GM19351 (cell line): ENCODE data around the gene ANXA10.
A peak's percentile ranks its signal among the peaks of the same experiment; 100 is the strongest.
"Not testable (repeated sequence)": the region's sequence is repeated elsewhere in the genome, so short reads cannot be mapped to it uniquely, and the experiment has no call there.

ENCODE experiments used
- ATAC-seq: cut with Tn5 transposase; IDR thresholded peaks from one replicate; pipeline ENCODE4 v1.9.1; 2021; ENCODE audit warnings: mild to moderate bottlenecking, moderate library complexity; ENCODE audit not compliant: unreplicated experiment

ANXA10 gene

DNA sequence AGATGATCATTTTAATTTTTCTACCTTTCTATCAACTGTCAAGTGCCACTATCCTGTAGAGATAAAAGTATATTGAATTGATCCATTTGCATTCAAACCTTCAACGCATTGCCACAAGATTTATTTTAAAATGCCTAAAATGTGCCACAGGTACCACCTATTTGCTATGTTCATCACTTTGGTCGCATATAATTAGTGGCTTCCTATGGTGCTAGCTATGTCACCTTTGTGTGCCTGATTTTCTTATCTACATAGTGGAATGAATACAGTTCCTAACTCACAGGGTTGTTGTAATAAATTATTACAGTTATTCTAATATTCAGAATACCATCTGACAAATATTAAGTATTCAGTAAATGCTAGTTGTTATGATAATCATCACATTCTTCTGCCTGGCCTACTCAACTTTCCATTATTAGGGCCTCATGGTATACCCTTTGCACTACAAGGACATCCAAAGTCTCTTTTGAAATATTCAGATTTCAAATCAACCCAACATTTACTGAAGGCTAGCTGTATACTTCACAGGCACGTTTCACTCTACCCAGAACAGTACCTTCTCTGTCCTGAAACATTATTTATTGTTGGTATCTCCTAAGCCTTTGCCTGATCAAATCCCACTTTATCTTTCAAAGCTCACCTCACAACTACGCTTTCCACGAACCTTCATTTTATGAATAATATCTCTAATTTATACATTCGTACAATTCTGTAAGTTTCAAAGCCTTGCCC, 62.4 kb downstream of the ANXA10 start:
- ATAC-seq = no peak

DNA sequence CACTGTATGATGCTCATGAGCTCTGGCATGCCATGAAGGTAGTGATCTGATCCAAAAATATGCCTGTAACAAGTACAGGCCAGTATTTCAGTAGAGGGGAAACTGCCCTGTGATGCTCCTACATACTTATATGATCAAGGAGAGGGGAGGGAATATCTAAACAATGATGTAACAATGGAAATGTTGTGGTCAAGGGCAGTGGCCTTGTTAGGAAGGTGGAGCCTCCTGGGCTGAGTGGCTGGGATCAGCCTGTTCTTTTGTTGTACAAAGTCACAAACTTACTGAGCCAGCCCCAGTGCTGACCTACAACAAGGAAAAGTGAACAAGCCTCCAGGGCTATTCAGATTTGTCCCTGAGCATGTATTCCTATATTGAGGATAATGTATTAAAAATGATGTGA, 70.3 kb downstream of the ANXA10 start:
- no peak for ATAC-seq

DNA sequence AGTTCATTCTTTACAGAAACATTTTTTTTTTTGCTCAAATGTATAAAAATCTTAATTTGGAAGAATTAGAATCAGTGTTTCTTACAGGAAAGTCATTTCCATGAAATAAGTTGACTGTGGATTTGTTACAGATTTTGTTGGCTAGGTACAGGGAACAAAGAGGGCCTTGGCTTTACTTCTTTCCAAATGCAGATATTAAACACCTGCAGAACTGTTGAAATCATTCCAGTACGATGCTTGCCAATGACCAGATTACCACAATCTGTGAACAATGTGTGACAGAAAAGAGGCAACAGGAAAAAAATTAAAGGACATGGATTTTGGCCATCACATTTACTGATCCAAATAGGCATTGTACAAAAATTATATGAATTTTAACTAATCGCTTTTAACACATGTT, 70.8 kb downstream of the ANXA10 start:
- ATAC-seq = no peak

DNA sequence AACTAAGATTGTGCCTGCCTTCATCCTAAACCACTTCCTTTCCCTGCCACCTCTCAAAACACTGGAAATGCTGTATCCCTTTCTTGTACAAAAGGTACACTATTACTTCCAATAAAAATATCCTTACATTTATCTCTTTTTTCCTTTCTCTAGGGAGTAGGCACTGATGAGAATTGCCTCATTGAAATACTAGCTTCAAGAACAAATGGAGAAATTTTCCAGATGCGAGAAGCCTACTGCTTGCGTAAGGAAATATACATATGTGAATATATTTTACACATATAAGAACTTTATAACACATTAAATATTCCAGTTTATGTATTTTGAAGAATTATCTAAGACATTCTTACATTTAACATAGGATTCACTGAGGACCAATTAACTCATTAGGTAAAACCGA, 71.7 kb downstream of the ANXA10 start:
- ATAC-seq = no peak

DNA sequence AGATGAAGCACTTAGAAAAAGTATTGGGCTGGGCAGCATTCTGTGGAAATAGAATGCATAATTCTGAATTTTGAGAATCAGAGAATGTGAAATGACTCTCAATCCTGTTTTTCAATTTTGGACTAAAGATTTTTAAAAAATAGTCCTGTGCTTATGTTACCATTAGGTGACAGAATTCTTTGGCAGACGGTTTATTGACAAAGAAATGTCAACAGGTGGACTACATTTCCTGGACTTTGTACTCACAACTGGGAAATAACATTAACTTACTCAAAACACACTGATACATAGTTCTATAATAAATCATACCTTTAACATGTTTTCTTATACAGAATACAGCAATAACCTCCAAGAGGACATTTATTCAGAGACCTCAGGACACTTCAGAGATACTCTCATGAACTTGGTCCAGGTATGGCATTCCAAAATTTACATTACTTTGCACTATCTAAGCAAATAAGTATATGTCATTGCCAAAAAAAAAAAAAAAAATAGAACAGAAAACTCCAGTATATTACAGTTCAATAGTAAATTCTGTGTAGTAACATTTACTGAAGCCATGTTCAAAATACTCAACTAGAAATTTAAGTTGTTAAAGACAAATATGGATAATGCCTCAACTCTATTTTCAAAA, 72.7 kb downstream of the ANXA10 start:
- no peak for ATAC-seq

DNA sequence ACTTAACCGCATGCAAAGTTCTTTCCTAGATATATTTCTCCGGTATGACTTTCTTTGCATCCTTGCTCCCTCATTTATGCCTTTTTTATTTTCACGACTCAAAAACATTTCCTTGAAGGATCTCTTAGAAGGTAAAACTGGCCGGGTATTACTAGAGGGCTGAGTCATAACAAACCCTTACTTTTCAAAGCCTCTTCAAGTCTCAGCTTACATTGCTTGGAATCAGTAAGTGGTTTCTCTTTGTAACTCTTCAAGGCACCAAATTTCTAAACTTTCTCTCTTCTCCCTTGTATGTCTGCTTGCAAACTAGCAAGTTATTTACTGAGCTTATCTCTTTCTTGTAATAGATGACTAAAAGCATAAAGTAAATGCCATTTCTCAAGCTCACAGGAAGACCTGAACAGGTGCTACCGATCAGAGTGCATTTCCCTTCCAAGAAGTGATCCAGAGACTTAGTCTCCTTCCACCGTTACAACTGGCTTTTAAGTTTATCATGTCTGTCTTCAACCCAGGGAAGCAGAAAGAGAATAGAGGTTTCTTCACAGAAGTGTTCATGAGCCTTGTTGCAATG, 75.5 kb downstream of the ANXA10 start:
- no peak for ATAC-seq

DNA sequence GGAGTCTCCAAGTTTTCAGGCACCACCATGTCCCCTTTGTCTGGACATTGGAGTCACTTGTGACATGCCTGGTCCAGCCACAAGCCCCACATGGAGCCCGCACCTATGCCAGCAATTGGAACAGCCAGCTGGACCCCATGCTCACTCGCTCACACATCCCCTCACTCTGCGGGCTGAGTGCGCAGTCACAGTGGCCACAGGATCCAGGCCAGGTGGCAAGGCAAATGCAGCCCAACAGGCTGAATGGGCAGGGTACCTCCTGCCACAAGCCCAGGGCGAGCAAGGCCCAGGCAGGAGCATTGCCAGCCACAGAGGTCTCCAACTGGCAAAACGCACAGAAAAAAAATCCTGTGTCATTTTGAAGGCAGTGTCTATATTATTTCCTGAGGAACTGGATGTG, 82.0 kb downstream of the ANXA10 start:
- ATAC-seq = no peak

DNA sequence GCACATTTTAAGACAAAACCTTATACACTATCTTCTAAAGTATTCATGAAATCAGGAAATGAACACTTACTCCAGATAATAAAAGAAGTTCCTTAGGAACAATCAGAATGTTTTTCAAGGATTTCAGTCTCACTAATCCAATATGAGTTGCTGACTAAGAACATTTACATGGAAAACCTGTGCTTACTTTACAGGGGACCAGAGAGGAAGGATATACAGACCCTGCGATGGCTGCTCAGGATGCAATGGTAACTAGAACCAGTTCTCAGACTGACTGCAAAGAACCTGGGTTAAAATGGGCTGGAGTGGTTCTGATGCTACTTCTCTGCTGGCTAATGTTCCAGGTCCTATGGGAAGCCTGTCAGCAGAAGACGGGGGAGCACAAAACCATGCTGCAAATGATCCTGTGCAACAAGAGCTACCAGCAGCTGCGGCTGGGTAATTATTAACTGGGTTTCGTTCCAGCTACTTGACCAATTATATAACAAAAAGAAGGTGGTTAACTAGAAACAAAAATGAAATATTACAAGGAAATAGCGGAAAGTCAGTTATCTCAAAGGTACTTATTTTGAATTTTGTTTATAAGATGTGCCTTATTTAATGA, 85.3 kb downstream of the ANXA10 start:
- ATAC-seq = no peak

DNA sequence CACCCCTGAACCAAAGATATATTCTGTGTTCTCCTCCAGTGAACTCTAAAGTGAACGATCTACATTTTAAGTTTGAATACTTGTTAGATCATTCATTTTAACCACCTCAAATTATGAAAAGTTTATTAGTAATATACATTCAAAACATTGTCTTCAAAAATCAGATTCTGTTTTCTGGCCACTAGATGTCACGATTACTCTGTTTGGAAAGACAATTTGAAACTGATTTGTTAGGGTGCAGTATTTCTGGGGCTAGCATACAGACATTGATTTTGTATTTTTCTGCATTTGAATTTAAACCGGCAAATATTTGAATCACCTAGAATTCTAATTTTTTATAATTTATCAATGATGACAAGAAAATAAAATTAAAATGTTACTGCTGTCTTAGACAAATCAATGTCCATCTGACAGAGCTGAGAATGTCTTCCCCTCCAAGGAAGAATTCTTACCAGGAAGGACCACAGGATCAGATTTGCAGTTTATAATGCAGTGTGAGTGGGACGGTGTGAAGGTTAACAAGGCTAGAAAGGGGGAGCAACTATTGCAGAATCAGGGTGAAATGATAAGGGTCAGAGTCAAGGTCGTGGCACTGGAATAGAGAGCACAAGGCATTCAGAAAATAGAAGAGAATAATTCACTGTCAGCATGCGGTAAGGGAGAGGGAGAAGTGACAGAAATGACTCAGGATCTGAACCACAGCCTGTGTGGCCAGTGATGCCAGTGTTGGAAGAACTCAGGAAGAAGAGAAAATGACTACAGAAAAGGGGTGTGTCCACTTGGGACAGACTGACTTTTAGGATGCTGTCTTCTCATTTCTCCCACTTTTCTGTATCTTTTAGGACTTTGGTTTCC, 91.6 kb downstream of the ANXA10 start:
- no peak for ATAC-seq

DNA sequence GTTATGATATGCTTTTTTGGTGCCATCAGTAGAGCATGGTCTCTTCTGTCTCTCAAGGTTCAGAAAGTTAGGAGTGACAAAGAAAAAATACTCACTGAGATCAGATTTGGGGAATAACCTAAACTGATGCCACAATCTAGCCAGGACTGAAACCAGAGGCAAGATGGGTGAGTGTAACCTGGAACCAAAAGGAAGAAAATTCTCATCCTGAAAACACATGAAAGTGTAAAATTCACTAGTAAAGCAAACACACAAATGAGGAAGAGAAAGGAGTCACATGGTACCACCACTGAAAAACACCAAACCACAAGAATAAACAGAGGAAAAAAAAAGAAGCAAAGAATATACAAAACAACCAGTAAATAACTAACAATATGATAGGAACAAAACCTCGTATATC, 96.4 kb downstream of the ANXA10 start:
- ATAC-seq = peak; percentile 74

DNA sequence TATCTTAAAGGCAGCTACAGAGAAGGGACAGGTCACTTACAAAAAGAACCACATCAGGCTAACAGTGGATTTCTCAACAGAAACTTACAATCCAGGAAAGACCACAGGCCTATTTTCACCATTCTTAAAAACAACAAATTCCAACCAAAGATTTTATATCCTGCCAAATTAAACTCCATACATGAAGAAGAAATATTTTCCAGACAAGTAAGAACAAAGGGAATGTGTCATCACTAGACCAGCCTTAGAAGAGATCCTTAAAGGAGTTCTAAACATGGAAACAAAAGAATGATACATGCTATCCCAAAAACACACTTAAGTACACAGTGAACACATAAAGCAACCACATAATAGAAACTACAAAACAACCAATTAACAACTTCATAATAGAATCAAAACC, 105.6 kb downstream of the ANXA10 start:
- ATAC-seq = no peak

DNA sequence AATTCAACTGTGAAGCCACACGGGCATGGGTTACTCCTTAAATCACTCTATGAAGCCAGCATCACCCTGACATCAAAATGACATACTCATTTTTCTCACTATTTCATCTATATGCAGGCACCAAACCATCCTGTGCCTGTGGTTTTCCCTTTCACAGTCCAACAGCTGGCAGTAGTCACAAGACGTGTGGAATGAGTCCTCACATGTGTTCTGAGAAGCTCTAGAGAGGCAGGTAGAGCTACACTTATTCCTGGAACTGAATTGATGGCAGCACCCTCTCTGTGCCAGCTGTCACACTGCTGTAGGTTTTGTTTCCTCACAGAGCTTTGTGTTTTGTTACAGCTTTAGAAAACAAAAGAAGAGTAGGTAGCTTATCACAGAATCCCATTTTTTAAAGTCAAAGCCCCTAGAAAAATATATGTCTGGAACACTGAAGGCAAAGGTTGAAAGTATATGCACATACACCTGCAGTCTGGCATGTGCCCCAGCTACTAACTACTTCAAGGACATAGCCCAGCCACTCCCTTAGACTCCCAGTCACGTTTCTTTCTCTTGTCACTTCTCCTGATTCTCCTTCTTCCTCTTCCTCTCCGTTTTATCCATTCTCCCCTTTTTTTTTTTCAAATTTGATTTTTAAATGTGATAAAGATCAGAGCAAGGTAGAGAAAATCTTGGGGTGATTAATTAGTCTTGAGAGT, 107.1 kb downstream of the ANXA10 start:
- no peak for ATAC-seq

DNA sequence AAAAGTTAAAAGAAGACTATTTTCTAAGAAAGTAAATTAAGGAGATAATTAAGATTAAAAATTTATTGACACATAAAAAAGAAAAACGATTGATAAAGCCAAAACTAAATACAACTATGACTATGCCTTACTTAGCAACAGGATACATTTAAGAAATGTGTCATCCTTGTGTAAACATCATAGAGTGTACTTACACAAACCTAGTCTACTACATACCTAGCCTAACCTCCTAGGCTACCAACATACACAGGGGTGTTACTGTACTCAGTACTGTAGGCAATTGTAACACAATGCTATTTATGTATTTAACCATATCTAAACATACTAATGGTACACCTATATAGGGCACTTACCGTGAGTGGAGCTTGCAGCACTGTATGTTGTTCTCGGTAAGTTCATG, 108.3 kb downstream of the ANXA10 start:
- no peak for ATAC-seq

DNA sequence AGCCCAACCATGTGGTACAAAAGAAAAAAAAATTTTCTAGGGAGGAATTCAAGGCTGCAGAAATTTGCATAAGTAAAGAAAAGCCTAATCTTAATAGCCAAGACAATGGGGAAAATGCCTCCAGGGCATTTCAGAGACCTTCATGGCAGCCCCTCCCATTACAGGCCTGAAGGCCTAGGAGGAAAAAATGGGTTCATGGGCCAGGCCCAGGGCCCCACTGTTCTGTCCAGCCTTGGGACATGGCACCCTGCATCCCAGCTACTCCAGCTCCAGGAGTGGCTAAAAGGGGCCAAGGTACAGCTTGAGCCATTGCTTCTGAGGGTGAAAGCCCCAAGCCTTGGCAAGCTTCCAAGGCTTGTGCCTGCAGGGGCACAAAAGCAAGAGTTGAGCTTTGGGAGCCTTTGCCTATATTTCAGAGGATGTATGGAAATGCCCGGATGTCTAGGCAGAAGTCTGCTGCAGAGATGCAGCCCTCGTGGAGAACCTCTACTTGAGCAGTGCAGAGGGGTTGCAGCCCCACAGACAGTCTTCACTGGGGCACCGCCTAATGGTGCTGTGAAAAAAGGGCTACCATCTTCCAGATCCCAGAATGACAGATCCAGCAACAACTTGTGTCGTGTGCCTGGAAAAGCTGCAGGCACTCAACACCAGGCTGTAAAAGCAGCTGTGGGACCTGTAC, 111.0 kb downstream of the ANXA10 start:
- ATAC-seq = no peak

DNA sequence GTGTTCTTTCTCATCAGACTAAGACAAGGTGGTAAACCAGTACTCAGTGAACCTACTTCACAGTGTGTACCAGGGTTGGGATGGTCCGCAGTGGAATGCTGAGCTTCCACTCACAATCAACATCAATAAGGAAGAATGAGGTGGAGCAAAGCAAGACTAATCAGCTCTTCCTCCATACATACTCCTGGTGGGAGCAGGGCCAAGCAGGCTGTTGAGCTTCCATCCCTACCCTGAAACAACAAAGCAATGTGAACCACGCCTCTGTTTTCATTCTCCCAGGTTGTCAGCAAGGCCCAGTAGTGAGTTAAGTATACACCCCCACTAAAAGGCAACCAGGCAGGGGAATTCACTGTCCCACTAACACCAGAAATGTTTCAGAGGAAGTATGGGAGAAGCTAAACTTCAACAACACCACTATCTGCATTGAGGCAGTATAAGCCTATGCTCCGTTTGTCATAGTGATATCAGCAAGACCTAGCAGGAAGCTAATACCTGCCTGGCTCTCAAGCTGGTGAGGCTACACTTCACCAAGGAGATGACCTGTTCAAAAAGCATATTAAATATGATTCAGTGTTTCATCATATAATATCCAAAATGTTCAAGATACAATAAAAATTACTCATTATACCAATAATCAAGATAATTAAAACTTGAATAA, 116.7 kb downstream of the ANXA10 start:
- no peak for ATAC-seq

DNA sequence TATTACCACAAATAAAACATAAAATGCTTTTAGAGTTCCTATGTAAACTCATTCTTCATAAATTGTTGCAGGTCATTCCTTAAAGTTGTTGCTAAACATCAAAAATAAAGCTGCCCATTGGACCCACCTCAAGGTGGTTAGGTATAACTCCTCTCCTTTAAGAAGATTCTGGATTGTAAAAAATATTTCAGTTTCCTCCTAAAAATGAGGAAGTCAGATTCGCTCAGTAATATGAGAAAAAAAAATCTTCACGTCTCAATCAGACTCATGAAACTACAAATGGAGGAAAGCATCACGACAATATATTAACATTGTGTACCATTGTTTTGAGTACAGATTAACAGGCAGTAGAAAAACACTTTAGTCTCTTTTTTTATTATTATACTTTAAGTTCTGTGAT, 120.3 kb downstream of the ANXA10 start:
- no peak for ATAC-seq

DNA sequence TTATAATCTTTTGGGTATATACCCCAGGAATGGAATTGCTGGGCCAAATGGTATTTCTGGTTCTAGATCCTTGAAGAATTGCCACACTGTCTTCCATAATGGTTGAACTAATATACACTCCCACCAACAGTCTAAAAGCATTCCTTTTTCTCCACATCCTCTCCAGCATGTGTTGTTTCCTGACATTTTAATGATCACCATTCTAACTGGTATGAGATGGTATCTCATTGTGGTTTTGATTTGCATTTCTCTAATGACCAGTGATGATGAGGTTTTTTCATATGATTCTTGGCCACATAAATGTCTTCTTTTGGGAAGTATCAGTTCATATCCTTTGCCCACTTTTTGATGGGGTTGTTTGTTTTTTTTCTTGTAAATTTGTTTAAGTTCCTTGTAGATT, 121.2 kb downstream of the ANXA10 start:
- not testable (repeated sequence) for ATAC-seq

DNA sequence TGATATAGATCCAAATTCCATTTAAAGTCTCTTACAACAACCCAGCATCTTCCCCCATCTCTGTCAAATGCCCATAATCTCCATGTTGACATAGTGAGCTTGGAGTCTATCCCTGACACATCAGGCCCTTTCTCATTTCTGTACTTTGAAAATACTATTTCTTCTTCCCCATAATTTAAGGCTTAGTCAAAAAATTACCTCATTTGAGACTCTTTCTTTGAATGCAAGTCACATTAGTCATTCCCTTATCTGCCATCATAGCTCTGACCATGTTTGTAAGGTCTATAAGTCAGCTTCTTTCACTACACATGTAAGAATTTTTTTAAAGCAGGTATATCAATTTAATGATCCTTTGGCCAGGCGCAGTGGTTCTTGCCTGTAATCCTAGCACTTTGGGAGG, 126.3 kb downstream of the ANXA10 start:
- ATAC-seq = no peak

DNA sequence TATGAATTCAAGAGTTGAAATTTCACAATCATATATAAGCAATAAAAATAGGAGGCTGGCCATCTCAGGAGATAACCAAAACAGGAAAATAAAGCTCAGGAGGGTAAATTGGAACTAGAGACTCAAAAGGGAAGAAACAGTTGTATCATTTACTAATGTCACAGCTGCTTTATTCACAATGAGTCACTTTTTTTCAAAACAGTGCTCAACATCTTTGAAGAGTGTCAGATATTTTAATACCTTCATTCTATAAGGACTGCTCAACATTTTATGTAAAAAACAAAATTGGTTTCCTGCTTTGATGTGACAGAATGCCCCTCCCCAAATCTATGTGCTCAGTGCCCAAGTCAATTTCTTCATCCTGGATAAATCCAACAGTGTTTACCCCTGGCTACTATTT, 128.6 kb downstream of the ANXA10 start:
- no peak for ATAC-seq

DNA sequence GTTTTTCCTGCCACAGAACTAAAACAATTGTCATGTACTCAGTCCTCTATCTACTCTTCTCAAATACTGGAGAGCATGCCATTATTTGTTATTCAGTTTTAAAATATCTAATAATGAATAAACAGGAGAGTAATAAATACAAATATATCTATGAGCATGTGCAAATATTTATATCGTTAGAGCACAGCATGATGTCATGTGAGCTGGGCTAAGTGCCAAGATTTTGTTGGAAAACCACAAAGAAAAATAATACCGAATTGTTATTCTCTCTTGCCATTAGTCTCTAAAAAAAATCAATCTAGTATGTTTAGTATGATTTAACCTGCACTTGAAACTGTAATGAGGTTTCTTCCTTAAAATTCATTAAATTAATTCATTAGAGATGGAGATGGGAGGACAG, 129.0 kb downstream of the ANXA10 start:
- ATAC-seq = no peak
